Endothelial cell of umbilical vein (primary cell): Measurements from ENCODE around the gene IRF6. TPM values are rescaled to one million over a fixed set of nuclear protein-coding genes. Genes with fewer than 3 reads are reported as not detected.

Source experiments
- BruUV-seq: library from RNA; stranded (reverse); fragments of 400-500 nt; replicated peaks from 2 replicates; lab custom pipeline; 2021; lab: Mats Ljungman, UMichigan
- CTCF ChIA-PET: fragments of 300-600, 350-600 bp; sonication (Branson Sonifier 250); formaldehyde crosslinking; loops from one replicate; lab custom pipeline; 2021; ENCODE audit warnings: antibody characterized with exemption, inconsistent platforms; lab: Charles Lee
- POLR2A ChIA-PET: fragments of 300-600, 350-600 bp; sonication (Branson Sonifier 250); formaldehyde crosslinking; loops from one replicate; lab custom pipeline; 2021; ENCODE audit warnings: antibody characterized with exemption, inconsistent platforms; lab: Charles Lee
- DNase-seq: peaks from one replicate; pipeline ENCODE4 v3.0.0-alpha.2; 2011; ENCODE audit warnings: low read depth, low spot score
- FAIRE-seq: peaks from 2 replicates; lab custom pipeline; 2011; peaks lifted over from hg19 to GRCh38; lab: Jason Lieb, UNC
- H2AFZ ChIP-seq: 2 replicates; pipeline ENCODE4 v1.6.0; 2012; ENCODE audit warnings: low read depth, low read length, control low read depth, inconsistent platforms
- H3K27ac ChIP-seq: 2 replicates; pipeline ENCODE4 v1.5.1; 2011; ENCODE audit warnings: low read depth, mild to moderate bottlenecking, control low read depth, low read length, moderate library complexity; ENCODE audit not compliant: insufficient read depth
- H3K27me3 ChIP-seq, 2 experiments: 2 replicates each; pipeline versions ENCODE4 v1.6.0 to v1.6.1; 2011; ENCODE audit warnings: low read length in 2 of 2, mixed read lengths in 1 of 2; ENCODE audit not compliant: control insufficient read depth in 2 of 2, insufficient read depth in 2 of 2
- H3K36me3 ChIP-seq, 2 experiments: 2 replicates in 1 of 2; 3 replicates in 1 of 2; pipeline ENCODE4 v1.5.1; 2011; ENCODE audit warnings: low read length in 2 of 2, mild to moderate bottlenecking in 1 of 2, moderate library complexity in 1 of 2; ENCODE audit not compliant: control insufficient read depth in 2 of 2, insufficient read depth in 2 of 2; ENCODE audit errors: extremely low read depth in 1 of 2
- H3K4me1 ChIP-seq: 3 replicates; pipeline ENCODE4 v1.5.1; 2011; ENCODE audit warnings: mild to moderate bottlenecking, low read length; ENCODE audit not compliant: control insufficient read depth, insufficient read depth; ENCODE audit errors: extremely low read depth
- H3K4me2 ChIP-seq: 2 replicates; pipeline ENCODE4 v1.6.1; 2011; ENCODE audit warnings: low read length, control low read depth, mixed read lengths; ENCODE audit not compliant: insufficient read depth
- H3K4me3 ChIP-seq, 3 experiments: fragments of 200-600 bp in 1 of 3; sonication (generic), shearing (Covaris generic) in 1 of 3; replicated peaks in 1 of 3; 2 replicates each; pipeline ENCODE4 v1.5.1; 2011 to 2016; ENCODE audit warnings: control low read depth in 3 of 3, low read length in 3 of 3, mild to moderate bottlenecking in 2 of 3, inconsistent platforms in 1 of 3, low read depth in 1 of 3, moderate library complexity in 1 of 3; ENCODE audit not compliant: insufficient read depth in 1 of 3
- H3K79me2 ChIP-seq: 2 replicates; pipeline ENCODE4 v1.6.0; 2012; ENCODE audit warnings: low read length, inconsistent platforms; ENCODE audit not compliant: control insufficient read depth, insufficient read depth
- H3K9ac ChIP-seq: replicated peaks from 2 replicates; pipeline ENCODE3; 2011; ENCODE audit warnings: low read length, control low read depth; ENCODE audit not compliant: insufficient read depth; ENCODE audit errors: extremely low read depth
- H3K9me1 ChIP-seq: replicated peaks from 3 replicates; pipeline ENCODE4 v1.6.0; 2011; ENCODE audit warnings: mild to moderate bottlenecking, low read length; ENCODE audit not compliant: control insufficient read depth, insufficient read depth; ENCODE audit errors: extremely low read depth
- H3K9me3 ChIP-seq: replicated peaks from 2 replicates; pipeline ENCODE4 v1.5.1; 2012; ENCODE audit warnings: low read length, inconsistent platforms; ENCODE audit not compliant: control insufficient read depth, insufficient read depth
- H4K20me1 ChIP-seq: replicated peaks from 2 replicates; pipeline ENCODE3; 2011; ENCODE audit warnings: mild to moderate bottlenecking, low read length; ENCODE audit not compliant: control insufficient read depth, insufficient read depth; ENCODE audit errors: extremely low read depth
- CTCF ChIP-seq, 2 donors: IDR thresholded peaks; 1 replicate in 1 of 2; 2 replicates in 1 of 2; pipeline ENCODE4 v1.5.1; 2011; ENCODE audit warnings: low read length in 2 of 2, mild to moderate bottlenecking in 2 of 2, moderate library complexity in 2 of 2, control low read depth in 1 of 2, inconsistent platforms in 1 of 2, low read depth in 1 of 2; ENCODE audit not compliant: insufficient read depth in 1 of 2; ENCODE audit errors: extremely low read depth in 1 of 2
- EZH2 ChIP-seq: IDR thresholded peaks from 2 replicates; pipeline ENCODE4 v1.6.1; 2012; ENCODE audit warnings: borderline replicate concordance, low read depth, mild to moderate bottlenecking, moderate library complexity, low read length, inconsistent platforms; ENCODE audit not compliant: severe bottlenecking
- FOS ChIP-seq: IDR thresholded peaks from 2 replicates; pipeline ENCODE4 v1.6.1; 2011; ENCODE audit warnings: mild to moderate bottlenecking, low read length, moderate library complexity, borderline replicate concordance; ENCODE audit not compliant: insufficient read depth
- GATA2 ChIP-seq: IDR thresholded peaks from 2 replicates; pipeline ENCODE4 v1.7.0; 2011; ENCODE audit warnings: low read depth, mild to moderate bottlenecking, moderate library complexity, mixed read lengths, low read length; ENCODE audit not compliant: insufficient read length, insufficient read depth
- JUN ChIP-seq: IDR thresholded peaks from 2 replicates; pipeline ENCODE4 v1.6.1; 2011; ENCODE audit warnings: borderline replicate concordance, low read depth; ENCODE audit not compliant: insufficient read length, insufficient read depth
- MAX ChIP-seq: IDR thresholded peaks from 2 replicates; pipeline ENCODE4 v1.6.1; 2011; ENCODE audit not compliant: insufficient read depth, insufficient read length
- MYC ChIP-seq: IDR thresholded peaks from one replicate; pipeline ENCODE4 v1.6.1; 2011; ENCODE audit warnings: mild to moderate bottlenecking, low read depth, low read length
- POLR2A ChIP-seq: IDR thresholded peaks from 2 replicates; pipeline ENCODE4 v1.6.1; 2012; ENCODE audit warnings: low read depth, mild to moderate bottlenecking, control low read depth, low read length
- POLR2AphosphoS5 ChIP-seq: IDR thresholded peaks from 2 replicates; pipeline ENCODE4 v1.6.1; 2012; ENCODE audit warnings: low read depth, mild to moderate bottlenecking, control low read depth, low read length, moderate library complexity; ENCODE audit not compliant: insufficient read depth
- dilution Hi-C: fragments of 300-500 bp; cut with MboI; formaldehyde crosslinking; loops from one replicate; pipeline ENCODE4 v1.15.0; 2019; ENCODE audit warnings: low sequenced_read_pairs; ENCODE audit not compliant: extremely low pct_ligation_motif_present
- intact Hi-C: fragments of 100-400 bp; cut with micrococcal nuclease; formaldehyde crosslinking; loops from one replicate; pipeline ENCODE4 v1.10.0; 2022
- polyA plus RNA-seq, 4 experiments: library from polyadenylated mRNA; depleted of rRNA in 3 of 4; stranded (reverse) in 3 of 4; unstranded in 1 of 4; fragments of >200 nt; gene quantifications; 2 replicates each; pipeline versions ENCODE4 v1.2.1 to v1.2.3, GENCODE V29; 2011 to 2012; ENCODE audit warnings: missing spikeins in 1 of 4
- total RNA-seq: library from RNA; stranded (reverse); gene quantifications from 2 replicates; pipeline ENCODE4 v1.2.3, GENCODE V29; 2021

IRF6 gene
- total and polyA plus RNA-seq, 2 donors (not counting 3 experiments of a cell fraction or from before 2014, with no cell fraction given), result 42.0 to 55.8 TPM

- TF ChIP-seq POLR2AphosphoS5, result peak; percentile 62
- peak; percentile 47 for TF ChIP-seq GATA2
- TF ChIP-seq FOS, result peak; percentile 89
- no peak for TF ChIP-seq MYC
- no peak for TF ChIP-seq MAX
- no peak for TF ChIP-seq POLR2A
- TF ChIP-seq EZH2, result no peak
- peak; percentile 51 for TF ChIP-seq JUN
- no peak for TF ChIP-seq CTCF (IDR thresholded peaks at IDR 0.05; ENCODE audit: extremely low read depth in 1 of 2, insufficient read depth in 1 of 2, low read depth in 1 of 2, low read length in 2 of 2)
- H4K20me1 ChIP-seq, result no peaks in the 10 kb centered on the region
- H3K4me3 ChIP-seq, result no peak overlapping the region
- dilution Hi-C loops (no loop called here), intact Hi-C loops (loop anchor here (1.0 kb wide), 3 partner anchors 15 to 31 kb away; partner anchors contain the start of gene C1orf74)
- H3K9ac ChIP-seq, result no peak overlapping the region
- no peak overlapping the region for H3K27ac ChIP-seq
- DNase-seq, result peak; percentile 96
- no peaks in the 10 kb centered on the region for H3K36me3 ChIP-seq
- ChIA-PET POLR2A (interaction anchor here (0.5 to 2.2 kb wide), 3 partner anchors 15 to 173 kb away, joined by 4 to 18 read pairs (median 4); partner anchors contain the start of gene UTP25), CTCF (interaction anchor here (0.7 to 8.7 kb wide), 6 partner anchors 10 to 60 kb away, joined by 3 to 109 read pairs (median 4); partner anchors contain the start of gene UTP25)
- peaks cover 21% of the 10 kb centered on the region for H3K4me1 ChIP-seq
- H3K9me3 ChIP-seq, result no peaks in the 10 kb centered on the region
- no TSS peak for BruUV-seq
- no peak overlapping the region for H2AFZ ChIP-seq
- peak; percentile 95 for FAIRE-seq
- H3K4me2 ChIP-seq, result no peak overlapping the region
- H3K79me2 ChIP-seq, result no peaks in the 10 kb centered on the region
- H3K27me3 ChIP-seq, result no peaks in the 10 kb centered on the region
- no peaks in the 10 kb centered on the region for H3K9me1 ChIP-seq
These were observed 2.2 kb upstream of the IRF6 start for GRCh38 chr1:209808059-209808581.
